RPMI8226 (cell line): ENCODE data around the gene ZSWIM1.
A peak's percentile ranks its signal among the peaks of the same experiment; 100 is the strongest.
"Not testable (repeated sequence)": the region's sequence is repeated elsewhere in the genome, so short reads cannot be mapped to it uniquely, and the experiment has no call there.

ENCODE experiments used
- DNase-seq: peaks from one replicate; pipeline ENCODE4 v3.0.0-alpha.2; 2015

ZSWIM1 gene

DNA sequence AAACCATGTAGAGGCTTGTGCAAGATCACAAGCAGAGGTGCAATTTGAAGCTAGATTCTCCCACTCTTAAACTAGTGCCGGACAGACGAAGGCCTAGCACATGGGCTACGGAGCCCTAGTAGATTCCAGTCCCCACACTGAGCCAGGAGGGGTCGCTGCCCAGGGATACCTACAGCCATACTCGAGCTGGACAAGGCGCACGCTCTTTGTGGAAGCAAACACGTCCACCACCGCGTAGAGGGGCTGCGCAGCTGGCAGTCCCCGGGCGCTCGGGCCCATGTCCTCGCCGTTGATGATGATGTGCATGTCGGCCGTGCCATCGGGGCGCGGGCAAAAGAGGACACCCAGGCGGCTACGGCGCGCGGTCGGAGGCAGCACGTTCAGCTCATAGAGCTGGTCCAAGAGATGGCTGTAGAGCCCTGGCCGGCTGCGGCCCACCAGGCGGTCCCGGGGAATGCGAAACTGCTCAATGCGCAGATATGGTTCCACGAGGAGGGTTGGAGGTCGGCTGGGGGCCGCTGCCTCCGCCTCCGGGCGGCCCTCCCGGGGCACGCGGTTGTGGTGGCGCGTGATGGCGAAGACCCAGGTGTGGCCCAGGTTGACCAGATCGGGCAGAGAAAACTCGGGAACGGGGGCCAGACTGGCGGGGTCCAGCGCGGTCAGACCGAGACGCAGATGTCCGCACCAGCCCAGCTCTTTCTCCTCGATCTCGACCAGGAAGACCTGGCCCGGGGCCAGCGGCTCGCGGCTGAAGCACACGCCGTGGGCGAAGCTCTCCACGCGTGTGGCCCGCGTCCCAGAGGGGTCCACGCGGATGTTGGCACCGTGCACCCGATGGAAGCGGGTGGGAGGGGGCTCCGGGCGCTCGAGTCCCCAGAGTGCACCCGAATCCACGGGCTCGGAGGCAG lies 9.3 kb downstream of the ZSWIM1 start:
- peak; percentile 47 for DNase-seq

DNA sequence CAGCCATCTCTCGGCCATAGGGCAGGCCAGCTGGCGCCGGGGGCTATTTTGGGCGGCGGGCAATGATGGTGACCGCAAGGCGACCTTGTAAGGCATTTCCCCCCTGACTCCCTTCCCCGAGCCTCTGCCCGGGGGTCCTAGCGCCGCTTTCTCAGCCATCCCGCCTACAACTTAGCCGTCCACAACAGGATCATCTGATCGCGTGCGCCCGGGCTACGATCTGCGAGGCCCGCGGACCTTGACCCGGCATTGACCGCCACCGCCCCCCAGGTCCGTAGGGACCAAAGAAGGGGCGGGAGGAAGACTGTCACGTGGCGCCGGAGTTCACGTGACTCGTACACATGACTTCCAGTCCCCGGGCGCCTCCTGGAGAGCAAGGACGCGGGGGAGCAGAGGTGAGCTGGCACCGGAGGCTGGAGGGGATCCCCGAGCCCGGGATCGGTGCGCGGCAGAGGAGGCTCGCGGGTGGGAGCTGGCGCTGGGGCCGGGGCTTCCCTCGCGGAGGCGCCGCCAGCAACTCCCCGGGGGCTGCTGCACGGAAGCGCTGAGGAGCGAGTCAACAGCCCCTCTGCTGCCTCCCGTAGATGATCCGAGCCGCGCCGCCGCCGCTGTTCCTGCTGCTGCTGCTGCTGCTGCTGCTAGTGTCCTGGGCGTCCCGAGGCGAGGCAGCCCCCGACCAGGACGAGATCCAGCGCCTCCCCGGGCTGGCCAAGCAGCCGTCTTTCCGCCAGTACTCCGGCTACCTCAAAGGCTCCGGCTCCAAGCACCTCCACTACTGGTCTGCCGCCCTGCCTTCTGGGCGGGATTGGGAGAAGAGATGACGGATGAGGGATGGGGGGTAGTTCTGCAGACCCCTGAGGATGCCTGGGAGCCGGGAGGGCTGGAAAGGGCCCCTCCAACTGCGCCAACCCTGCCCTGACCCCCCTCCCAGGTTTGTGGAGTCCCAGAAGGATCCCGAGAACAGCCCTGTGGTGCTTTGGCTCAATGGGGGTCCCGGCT lies 10.3 kb downstream of the ZSWIM1 start, which contains the start of the genes CTSA and NEURL2:
CTSA (plus strand) TSS at position 351 of the 999 bp plus-strand sequence; CDS start at position 585, 234 bp downstream.
NEURL2 (minus strand) TSS at position 224 of the 999 bp plus-strand sequence; CDS start at position 7, 217 bp downstream.
- DNase-seq: peak; percentile 90

DNA sequence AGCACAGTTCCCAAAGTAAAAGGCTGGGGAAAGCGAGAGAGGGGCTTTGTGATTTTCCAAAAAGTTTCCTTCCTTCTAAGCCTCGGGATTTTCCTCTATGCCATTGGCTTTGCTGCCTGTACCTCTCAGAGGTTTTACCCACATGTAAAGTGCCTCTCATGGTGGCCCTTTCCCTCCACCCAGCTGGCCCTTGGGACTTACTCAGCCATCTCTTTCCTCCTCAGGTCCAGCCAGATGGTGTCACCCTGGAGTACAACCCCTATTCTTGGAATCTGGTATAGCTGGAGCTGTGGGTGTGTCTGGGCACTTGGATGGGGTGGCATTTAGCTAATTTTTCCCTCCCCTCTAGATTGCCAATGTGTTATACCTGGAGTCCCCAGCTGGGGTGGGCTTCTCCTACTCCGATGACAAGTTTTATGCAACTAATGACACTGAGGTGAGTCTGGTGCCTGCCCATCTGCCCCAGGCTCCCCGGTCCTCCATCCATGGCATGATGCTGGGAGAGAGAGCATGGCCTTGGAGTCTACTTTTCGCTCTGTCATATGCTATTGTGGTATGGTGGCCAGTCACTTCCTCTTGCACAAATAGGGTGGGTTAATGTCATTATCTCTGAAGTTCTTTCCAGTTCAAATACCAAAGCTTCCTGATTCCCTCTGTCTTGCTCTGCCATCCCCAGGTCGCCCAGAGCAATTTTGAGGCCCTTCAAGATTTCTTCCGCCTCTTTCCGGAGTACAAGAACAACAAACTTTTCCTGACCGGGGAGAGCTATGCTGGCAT lies 11.2 kb downstream of the ZSWIM1 start:
- DNase-seq: no peak

DNA sequence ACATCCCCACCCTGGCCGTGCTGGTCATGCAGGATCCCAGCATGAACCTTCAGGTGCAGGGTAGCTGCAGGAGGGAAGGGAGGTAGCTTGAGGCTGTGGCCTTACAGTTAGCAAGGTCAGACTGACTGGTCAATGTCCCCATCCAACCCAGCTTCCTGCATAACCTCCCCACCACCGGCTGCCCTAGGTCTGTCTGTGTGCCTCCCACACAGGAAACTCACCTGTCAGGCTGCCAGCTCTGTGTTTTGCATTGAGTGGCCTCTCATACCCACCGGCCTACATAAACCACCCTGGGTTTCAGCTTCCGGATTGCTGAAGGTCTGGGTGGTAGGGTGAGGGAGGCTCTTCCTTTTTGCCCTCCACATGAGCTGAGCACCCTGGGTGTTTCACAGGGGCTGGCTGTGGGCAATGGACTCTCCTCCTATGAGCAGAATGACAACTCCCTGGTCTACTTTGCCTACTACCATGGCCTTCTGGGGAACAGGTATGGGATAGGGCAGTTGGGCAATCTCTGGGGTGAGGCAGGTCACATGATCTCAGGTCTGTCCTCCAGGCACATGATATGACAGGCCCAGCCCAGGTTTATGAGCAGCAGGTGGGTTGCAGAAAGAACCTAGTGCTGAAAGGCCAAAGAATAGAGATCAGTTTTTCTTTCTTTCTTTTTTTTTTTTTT lies 11.9 kb downstream of the ZSWIM1 start:
- no peak for DNase-seq

DNA sequence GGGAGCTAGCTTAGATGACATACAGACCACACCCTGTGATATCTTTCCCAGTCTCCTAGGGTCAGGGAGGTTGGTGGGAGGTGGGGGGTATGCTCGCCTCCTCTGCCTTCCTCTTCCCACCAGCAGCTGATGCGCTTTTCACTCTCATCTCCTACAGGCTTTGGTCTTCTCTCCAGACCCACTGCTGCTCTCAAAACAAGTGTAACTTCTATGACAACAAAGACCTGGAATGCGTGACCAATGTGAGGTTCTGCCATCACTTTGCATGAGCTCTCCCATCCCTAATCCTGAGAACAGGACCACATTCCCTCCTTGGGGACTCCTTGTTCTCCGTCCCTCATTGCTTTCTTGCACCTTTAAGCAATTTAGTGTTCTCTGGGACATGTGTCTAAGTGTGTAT lies 12.8 kb downstream of the ZSWIM1 start:
- no peak for DNase-seq

DNA sequence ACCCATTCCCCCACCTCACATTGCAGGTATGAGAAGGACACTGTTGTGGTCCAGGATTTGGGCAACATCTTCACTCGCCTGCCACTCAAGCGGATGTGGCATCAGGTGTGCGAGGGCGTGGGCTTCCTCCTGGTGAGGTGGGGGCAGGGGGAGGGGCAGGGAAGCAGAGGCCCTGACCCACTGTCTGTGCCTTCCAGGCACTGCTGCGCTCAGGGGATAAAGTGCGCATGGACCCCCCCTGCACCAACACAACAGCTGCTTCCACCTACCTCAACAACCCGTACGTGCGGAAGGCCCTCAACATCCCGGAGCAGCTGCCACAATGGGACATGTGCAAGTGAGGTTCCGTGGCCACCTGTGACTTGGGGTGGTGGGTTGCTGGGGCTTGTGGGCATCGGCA lies 13.8 kb downstream of the ZSWIM1 start:
- DNase-seq: no peak

DNA sequence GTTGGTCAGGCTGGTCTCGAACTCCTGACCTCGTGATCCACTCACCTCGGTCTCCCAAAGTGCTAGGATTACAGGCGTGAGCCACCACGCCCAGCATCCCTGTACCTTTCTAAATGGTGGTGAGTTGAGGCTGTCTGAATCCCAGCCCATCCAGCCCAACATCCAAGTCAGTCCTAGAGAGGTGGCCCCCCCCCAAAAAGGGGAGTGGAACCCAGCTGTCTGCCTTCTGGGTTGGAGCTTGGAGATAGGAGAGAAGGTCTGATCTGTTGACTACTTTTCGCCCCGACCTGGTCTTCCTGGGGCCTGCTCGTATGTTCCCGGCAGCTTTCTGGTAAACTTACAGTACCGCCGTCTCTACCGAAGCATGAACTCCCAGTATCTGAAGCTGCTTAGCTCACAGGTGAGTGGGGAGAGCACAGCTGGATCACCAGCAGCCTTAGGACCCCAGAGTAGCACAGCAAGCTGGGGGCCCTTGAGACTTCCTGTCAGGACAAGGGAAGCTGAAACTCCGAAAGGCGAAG lies 15.7 kb downstream of the ZSWIM1 start:
- no peak for DNase-seq

DNA sequence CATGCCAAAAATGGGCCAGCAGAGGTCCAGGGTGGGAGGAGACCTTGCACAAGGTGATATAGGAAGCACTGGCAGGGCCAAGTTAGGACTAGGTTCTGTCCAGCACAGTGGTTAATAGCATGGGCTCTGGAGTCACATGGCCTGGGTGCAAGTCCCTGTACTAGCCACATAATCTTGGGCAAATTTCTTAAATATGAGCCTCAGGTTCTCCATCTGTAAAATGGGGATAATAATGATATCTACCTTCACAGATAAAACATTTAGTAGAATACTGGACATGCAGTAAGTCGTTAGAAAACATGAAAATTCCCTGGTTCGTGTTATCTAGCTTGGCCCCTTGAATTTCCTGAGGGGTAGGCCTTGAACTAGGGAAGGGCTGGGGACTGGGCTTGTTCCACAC lies 16.3 kb downstream of the ZSWIM1 start:
- DNase-seq: no peak

DNA sequence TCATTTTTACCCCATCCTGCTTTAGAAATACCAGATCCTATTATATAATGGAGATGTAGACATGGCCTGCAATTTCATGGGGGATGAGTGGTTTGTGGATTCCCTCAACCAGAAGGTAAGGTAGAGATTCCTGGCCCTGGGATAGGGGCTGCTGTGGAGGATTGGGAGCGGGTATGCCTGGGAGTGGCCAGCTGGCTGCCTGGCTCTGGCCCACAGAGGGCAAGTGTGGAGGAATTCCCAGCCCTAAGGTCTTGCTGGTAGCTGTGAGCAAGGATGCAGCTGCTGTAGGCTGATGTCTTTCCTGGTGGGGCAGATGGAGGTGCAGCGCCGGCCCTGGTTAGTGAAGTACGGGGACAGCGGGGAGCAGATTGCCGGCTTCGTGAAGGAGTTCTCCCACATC lies 16.7 kb downstream of the ZSWIM1 start:
- no peak for DNase-seq

DNA sequence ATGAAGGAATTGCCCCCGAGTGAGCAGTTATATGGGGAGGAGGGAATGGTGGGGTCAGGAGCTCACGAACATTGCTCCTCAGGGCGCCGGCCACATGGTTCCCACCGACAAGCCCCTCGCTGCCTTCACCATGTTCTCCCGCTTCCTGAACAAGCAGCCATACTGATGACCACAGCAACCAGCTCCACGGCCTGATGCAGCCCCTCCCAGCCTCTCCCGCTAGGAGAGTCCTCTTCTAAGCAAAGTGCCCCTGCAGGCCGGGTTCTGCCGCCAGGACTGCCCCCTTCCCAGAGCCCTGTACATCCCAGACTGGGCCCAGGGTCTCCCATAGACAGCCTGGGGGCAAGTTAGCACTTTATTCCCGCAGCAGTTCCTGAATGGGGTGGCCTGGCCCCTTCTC lies 17.3 kb downstream of the ZSWIM1 start:
- DNase-seq: no peak

DNA sequence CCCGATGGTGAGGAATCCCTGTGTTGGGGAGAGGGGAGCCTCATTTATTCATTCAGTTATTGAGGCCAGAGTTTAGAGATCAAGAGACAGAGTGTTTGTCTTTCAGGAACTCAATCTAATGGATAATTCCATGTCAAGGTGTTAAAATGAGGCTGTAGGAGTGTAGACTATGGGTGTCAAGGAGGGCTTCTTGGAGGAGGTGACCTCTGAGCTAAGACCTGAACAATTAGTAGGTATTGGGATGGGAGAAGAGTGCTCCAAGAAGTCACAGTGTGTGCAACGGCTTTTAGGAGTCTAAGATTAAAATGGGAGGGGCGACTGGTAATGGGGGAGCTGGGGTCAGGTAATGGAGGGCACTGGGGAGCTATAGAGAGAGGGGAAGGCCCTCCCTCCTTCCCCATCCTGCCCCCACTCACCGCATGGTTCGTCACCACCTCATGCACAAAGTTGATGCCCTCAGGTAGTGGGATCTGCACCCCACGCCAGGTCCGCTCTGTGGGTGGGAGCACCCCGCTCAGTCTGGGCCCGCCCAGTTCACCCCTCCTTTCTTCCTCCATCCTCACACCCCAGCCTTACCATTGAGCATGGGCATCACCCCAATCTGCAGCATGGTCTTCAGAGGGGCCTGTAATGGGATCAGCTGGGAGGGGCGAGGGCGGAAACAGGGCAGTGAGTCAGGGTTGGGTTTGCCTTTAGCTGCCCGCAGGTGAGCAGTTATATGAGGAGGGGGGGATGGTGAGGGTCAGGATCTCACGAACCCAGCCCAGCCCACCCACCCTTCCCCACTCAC lies 18.2 kb downstream of the ZSWIM1 start:
- DNase-seq: no peak

DNA sequence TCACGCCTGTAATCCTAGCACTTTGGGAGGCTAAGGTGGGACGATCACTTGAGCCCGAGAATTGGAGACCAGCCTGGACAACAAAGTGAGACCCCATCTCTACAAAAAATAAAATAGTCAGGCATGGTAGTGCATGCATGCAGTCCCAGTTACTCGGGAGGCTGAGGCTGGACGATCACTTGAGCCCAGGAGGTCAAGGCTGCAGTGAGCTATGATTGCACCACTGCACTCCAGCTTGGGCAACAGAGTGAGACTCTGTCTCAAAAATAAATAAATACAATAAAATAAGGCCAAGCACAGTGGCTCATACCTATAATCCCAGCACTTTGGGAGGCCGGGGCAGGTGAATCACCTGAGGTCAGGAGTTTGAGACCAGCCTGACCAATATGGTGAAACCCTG lies 20.3 kb downstream of the ZSWIM1 start:
- not testable (repeated sequence) for DNase-seq

DNA sequence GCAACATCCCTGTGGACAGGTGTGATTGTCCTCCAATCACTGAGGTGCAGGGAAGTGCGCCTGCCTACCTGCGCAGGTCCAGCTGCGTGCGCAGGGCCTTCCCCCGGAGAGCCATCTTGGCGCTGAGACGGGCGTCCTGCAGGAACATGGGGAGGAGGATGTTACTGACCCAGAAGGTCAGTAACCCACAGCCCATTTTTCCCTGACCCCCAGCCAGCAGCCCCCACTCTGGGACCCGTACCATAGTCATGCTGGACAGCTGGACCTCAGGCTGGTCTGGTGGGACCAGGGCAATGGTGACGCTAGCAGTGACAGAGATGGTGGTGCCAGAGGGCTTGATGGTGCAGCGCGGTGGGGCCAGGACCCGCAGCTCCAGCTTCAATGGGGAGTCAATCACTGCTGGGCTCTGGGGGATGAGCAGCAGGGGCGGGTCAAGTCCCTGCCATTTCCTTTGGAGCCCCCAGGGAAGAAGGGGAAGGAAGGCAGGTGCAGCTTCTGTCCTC lies 21.2 kb downstream of the ZSWIM1 start:
- DNase-seq: no peak

DNA sequence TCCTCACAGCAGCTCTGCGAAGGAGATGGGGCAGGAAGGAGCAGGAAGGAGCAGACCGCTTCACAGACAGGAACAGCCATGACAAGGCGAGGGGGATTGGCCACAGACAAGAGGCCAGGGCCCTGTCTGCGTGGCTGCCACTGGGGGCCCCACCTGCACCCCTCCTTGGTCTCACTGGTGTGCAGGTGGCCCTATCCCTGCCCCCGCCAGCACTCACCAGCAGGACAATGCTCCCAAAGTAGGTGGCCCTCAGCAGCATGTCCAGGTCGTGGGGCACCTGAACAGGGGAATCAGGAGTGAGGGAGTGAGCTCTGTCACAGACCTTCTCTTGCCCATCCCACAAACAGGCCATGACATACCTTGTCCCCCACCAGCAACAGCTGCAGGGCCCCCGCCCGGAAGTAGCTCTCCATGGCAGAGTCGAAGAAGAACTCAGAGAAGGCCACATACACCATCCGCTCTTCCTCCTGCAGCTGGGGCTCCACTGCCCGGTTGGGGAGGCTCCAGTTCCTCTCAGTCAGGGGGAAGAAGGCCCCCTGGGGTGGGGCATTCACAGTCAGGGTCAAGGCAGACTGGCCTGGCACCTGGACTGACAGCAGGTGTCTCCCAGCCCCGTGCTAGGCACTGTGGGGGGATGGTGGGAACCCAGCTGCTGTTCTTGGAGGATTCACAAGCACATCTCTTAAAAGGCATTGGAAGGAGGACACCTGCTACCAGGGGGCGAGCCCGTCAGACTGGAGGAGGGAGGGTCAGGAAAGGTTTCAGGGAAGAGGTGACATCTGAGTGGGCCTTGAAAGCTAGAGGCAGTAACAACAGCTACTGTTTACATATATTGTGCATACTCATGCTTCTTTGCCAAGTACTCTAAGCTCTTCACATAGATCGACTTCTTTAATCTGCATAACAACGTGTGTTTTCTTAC lies 23.8 kb downstream of the ZSWIM1 start:
- no peak for DNase-seq

DNA sequence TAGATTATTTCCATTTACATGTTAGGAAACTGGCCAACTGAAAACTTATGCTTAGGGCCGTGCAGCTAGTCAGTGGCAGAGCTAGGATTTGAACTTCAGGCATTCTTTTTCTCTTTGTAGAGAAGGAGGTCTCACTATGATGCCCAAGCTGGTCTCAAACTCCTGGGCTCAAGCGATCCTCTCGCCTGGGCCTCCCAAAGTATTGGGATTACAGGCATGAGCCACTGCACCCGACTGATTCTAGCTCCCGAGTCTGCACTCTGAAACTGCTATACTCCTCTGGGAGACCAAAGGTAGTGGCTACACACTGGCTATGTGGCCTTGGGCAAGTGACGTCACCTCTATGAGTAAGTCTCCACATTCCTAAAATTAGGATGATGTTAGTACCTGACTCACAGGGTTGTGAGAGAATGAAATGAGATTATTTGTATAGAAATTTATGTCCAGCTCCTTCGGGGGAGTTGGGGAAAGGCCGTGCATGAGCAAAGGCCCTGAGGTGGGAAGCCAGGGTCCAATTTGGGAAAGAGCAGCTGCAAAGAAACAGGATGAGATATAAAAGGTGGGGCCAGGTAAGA lies 24.6 kb downstream of the ZSWIM1 start:
- DNase-seq: no peak

DNA sequence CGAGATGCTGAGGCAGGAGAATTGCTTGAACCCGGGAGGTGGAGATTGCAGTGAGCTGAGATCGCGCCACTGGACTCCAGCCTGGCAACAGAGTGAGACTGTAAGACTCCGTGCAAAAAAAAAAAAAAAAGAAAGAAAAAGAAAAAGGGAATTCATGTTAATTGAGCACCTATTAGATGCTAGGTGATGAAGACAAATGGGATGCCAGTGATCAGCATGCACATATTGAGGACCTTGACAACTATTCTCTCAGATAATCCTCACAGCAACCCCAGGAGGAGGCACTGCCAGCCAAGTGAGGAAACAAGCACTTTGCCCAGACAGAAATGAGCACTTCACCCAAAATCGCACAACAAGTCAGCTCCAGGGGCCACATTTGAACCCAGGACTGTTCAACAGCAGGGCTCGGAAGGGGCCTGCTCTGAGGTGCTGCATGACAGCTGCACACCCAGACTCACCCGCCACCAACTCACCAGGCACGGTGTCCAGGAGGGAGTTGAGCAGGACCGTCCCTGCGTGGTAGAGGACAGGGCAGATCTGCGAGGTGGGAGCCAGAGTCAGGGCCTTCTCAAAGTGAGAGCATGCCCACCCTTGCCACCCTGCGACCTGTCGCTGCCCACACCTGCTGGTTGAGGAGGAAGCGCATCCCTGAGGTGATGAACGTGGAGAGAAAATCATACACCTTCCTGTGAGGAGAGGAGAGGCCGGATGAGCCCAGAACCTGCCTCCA lies 26.4 kb downstream of the ZSWIM1 start:
- DNase-seq: no peak

DNA sequence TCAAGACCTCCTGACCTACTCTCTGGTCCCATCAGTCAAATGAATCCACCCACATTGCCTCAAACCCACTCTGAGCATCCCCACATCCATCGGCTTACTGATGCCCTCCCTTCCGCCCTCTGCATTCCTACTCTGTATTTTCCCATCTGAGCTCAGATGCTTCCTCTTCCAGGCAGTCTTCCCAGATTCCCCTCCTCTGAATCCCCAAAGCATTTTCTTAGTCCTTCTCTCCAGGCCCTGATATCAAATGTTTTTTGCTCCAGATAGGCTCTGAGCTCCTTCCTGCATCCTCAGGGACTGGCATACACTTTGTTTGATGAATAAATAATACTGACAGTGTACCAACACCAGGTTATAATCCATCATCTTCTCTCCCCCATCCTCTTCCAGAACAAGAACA lies 27.1 kb downstream of the ZSWIM1 start:
- no peak for DNase-seq

DNA sequence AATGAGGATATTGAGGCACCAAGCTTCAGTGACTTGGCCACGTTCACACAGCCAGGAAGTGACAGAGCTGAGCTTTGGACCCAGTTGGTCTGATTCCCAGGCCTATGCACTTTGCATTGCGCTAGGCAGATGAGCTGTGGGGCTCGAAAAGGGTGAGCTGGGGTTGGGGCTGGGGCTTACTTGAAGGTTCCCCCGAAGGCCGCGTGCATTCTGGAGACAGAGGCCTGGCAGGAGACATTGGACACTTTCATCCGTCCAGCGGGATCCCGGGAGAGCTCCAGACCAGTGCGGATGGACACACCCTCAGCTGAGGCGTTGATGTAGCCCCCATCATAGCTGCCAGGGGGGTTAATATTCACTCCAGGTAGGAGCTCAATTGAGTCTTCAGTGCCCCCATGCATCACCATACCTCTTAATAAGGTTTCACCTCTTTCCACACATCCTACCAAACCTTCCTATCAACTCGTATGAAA lies 28.3 kb downstream of the ZSWIM1 start:
- DNase-seq: no peak
